ENCODE data around the gene TBX4.

Gene TBX4

DNA sequence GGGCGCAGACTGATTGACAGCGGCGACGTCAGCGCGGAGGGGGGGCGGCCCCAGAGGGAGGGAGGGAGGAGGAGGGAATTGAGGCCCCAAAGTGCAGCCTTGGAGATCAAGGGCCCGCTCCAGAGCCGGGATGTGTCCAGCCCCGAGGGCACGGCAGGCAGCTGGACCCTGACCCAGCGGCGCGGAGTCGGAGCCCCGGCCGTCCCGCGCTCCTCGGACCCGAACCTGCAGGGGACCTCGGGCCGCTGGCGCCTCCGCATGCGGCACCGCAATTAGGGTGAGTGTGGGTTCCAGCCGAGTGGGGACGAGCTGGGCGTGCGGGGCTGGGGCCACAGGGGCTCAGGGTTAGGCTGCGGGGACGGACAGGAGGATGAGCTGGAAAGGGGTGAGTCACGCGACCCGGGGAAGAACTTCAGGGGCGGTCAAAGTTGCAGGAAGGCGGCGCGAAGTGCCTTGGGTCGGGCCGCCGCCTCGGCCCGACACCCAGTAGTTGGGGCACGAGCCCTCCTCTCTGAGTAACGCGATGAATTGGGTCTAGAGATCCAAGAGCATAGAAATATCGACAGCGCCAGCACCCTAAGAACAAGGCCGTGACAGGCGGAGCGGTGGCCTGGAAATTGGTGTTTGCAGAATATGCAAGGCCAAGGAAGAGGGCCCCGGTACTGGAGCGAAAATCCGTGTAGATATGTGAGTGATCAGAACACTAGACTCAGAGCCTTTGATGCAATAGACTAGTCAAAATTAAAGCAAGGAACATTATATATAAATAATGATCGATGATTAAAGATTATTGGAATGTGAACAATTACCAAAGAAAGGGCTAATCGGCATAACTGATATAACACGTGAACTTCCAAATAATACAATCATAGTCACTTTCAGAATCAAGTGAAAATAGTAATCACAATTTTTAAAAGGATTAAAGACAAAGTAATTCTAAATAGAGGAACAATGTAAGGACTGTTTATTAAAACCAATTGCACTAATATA is at the start of gene TBX4:
Gene TBX4, plus strand, starts transcription at position 122 of the 990 bp plus-strand sequence. CDS start 4,069 bp downstream, outside the sequence.
- DNase-seq (ENCODE audit: low spot score): no peak

DNA sequence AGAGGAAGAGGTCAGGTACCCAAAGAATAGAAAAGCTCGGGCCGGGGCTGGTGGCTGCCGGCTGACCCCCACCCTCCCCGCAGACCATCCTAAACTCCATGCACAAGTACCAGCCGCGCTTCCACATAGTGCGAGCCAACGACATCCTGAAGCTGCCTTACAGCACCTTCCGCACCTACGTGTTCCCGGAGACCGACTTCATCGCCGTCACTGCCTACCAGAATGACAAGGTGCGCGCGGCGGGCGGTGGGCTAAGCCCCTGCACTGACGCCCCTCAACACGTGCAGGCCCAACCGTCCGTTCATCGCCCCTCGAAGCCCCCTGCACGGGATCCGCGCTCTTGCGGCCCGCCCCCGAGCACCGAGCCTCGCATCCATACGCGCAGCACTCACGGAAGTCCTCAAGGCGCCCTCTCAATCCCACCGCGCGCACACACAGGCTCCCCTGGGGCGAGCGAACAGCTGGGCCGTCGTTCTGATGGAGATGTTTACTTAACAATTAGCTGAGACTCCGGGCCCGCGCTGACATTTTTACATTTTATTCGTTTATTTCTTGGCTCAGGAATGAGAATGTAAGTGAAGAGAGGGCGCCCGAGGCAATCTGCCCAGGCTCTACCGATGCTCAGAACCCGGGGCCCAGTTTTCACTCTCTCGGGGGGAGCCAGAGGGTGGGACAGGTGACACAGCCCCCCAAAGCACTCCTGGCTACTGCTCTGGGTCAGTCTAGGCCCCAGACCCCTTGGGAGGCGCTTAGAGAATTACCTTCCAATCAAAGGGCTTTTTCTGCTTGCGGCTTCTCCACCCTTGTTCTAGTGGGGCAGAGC is 49.0 kb upstream of the TBX4 start:
- no peak for DNase-seq (ENCODE audit: low spot score)

DNA sequence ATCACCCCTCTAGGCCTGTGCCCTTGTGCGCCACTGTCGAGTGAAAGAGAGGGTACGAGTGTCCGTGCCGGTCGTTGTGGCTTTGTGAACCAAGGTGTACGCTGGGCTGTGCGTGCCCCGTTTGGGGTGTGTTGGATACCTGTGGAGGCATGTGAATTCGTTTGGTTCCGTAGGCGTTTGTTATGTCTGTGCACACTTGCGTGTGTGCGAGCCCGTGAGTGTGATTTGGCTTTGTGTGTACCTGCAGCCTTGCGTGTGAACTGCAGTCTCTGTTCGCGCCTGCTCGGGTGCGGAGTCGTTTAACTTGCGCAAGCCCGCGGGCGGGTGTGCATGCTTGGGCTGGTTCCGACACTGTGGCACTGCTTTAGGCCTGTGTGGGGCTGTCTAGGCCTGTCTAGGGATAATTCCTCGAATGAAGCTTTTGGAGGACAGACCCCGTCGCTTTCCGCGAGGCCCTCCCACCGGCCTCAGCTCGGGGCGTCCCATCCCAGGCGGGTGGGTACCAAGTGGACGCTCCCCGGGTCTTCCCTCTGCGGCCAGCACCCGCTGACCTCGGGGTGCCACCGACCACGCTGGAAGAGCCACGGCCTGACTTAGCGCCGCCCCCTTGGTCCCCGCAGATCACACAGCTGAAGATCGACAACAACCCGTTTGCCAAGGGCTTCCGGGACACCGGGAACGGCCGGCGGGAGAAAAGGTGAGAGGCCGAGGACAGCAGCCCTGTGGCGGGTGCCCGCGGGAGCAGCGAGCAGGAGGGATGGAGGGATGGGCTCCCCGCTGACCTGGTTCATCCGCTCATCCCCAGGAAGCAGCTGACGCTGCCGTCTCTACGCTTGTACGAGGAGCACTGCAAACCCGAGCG is 48.2 kb upstream of the TBX4 start:
- no peak for DNase-seq (ENCODE audit: low spot score)

DNA sequence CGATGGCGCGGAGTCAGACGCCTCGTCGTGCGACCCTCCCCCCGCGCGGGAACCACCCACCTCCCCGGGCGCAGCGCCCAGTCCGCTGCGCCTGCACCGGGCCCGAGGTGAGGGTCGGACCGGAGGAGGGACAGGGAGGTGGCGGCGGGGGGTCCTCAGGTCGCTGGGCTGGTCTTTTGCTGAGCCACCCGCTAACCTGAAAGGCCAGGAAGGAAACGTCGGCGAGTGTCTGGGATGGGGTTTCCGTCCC is 47.6 kb upstream of the TBX4 start:
- no peak for DNase-seq (ENCODE audit: low spot score)

DNA sequence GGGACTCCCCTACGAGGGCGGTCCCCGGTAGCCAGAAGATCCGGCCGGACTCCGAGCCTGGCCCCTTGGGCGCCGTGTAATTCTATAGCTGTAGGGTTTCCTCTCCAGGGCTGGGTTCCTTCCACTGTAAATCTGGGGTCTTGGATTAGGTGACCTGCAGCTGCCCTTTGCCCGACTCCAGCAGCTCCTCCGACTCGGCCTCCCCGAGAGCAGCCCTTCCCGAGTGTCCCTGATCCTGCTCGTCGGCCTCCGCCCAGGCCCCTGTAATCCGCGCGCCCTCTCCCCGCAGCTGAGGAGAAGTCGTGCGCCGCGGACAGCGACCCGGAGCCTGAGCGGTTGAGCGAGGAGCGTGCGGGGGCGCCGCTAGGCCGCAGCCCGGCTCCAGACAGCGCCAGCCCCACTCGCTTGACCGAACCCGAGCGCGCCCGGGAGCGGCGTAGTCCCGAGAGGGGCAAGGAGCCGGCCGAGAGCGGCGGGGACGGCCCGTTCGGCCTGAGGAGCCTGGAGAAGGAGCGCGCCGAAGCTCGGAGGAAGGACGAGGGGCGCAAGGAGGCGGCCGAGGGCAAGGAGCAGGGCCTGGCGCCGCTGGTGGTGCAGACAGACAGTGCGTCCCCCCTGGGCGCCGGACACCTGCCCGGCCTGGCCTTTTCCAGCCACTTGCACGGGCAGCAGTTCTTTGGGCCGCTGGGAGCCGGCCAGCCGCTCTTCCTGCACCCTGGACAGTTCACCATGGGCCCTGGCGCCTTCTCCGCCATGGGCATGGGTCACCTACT is 47.1 kb upstream of the TBX4 start:
- no peak for DNase-seq (ENCODE audit: low spot score)

DNA sequence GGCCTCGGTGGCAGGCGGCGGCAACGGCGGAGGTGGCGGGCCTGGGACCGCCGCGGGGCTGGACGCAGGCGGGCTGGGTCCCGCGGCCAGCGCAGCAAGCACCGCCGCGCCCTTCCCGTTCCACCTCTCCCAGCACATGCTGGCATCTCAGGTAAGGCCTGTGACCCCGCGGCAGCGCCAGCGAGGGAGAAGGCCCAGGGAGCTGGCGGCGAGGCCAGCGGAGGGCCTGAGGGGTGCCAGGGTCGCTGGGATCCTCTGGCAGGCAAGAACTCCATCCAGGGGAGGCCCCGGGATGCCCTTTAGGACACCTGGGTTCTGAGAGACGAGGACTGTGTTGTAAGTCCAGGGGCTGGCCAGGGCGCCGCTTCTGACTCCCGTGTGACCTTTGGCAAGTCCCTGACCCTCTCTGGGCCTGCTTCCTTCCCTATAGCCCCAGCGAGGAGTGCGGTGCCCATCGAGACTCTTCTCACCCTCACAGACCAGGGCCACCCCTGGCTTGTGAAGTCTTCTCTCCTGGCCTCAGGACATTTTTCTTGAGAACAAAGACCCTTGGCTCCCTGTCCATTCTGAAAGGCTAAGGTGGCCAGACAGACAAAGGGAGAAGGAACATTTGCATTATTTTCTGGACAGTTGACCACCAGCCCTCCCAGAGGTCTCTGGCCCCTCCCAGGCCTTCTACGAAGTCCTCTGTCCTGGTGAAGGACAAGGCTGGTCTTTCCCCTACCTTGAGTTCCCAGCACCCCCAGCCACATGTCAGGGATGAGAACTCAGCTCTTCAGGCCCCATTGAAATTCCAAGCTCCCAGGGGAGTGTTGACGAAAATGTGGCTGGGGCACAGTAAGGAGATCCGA is 46.3 kb upstream of the TBX4 start:
- DNase-seq (ENCODE audit: low spot score): no peak

DNA sequence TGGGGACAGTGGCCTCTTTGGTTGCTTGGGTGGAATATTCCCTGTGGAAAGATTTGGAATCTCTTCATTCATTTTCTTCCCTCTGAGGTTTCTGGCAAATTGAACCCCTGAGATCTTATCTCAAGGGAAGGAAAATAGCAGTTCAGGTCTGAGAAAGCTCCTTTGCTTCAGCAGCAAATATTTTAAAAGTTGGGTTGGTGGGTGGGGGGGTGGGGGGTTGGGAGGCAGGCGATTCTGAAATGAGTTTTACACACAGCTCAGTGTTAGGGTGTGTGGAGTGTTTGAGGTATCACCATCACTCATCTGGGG is 45.7 kb upstream of the TBX4 start:
- DNase-seq (ENCODE audit: low spot score): no peak

DNA sequence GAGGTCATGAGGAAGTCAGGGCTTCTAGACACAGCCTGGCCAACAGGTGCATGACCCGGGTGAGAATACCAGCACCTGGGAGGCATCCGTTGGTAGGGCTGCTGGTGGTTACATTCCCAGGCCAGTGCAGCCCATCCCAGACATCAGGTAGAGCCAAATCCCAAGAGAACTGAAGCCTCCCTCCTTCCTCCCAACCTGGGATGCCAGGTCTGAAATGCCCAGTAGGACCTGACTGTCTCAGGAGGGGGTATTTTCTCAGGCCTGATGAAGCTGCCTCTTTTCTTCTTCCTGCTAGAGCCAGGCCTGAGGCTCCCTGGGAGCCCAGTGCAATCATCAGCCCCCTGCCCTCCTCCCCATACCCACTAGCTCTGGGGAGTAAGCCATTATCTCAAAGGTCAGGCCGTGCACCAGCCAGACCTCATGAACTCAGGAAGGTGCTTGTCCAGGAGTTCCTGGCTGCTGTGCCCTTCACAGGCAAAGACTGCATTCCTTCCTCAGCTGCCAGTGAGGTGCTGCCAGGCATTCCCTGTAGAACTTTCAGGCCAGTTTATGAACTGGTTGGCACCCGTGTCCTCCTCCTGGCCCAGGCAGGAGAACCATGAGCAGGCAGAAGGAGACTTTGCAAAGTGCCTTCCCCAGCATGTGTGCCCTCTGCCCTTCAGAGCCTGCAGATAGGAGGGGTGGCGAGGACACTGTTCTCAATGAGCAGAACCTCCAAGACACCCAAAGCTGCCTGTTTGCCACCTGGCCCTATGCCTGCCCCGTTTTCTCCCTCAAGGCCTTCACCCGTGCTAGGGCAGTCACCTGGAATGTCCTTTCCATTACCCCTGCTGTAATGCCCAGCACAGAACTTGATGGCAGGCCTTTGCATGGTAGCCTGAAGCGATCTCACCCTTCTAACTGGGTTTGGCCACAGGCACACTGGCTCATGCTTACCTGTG is 45.0 kb upstream of the TBX4 start:
- no peak for DNase-seq (ENCODE audit: low spot score)

DNA sequence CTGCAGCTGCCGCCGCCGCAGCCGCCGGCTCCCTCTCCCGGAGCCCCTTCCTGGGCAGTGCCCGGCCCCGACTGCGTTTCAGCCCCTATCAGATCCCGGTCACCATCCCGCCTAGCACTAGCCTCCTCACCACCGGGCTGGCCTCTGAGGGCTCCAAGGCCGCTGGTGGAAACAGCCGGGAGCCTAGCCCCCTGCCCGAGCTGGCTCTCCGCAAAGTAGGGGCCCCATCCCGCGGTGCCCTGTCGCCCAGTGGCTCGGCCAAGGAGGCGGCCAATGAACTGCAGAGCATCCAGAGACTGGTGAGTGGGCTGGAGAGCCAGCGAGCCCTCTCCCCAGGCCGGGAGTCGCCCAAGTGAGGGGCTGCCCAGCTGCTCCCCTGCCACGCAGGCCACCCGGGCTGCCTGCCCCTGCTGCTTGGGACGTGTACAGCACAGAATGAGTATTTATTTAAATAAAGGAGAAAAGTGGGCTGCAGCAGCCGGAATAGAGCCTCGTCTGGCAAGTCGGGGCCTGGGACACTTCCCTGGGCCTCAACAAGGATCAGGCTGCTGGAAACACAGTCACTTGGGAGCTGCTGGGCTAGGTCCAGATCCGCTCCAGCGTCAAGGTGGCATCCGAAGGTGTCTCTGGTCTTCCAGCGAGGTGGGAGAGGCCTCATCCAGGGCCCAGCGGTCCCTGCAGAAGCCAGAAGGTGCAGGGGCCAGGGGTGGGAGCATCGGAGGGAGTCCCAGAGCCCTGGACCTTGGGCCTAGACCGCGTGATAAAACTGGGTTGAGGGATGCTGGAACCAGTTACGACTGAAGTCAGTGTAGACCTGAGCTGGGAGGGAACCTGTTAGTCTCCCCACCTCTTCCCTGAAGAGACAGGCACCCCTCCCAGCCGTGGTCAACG is 43.8 kb upstream of the TBX4 start:
- no peak for DNase-seq (ENCODE audit: low spot score)

DNA sequence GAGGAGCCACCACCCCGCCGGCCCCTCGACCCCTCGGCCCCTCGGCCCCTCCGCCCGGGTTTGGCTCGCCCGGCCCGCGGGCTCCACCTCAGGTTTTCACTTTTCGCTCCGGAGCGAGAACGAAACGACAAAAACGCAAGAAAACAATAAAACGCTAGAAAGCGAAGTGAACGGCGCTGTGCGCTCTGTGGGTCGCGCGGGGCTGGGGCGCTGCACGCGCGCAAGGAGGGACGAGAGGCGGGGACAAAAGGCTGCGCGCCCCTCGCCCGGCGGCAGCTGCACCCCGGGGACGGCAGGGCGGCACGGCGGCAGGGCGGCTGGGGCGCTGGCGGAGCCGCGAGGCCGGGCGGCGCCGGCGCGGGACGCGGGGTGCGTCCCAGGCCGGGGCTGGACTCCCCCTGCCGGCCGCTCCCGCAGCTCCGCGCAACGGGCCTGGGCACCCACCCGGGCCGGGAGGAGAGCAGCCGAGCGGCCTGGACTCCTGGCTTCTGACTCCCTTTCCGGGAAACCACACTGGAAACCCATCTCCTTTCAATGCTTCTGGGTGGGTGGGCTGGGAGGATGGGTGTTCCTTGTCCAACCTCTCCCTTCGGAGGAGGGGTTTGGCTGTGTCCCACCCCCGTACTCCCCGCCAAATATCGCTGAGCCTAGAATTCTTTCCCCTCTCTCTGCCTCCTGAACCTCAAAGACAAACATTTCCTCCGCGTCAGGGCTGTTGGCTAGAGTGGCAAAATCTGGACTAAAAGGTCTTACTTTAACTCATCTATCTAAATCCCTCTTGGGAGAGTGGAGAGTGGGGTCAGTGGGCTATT is 42.7 kb upstream of the TBX4 start:
- DNase-seq (ENCODE audit: low spot score): peak; percentile 31

DNA sequence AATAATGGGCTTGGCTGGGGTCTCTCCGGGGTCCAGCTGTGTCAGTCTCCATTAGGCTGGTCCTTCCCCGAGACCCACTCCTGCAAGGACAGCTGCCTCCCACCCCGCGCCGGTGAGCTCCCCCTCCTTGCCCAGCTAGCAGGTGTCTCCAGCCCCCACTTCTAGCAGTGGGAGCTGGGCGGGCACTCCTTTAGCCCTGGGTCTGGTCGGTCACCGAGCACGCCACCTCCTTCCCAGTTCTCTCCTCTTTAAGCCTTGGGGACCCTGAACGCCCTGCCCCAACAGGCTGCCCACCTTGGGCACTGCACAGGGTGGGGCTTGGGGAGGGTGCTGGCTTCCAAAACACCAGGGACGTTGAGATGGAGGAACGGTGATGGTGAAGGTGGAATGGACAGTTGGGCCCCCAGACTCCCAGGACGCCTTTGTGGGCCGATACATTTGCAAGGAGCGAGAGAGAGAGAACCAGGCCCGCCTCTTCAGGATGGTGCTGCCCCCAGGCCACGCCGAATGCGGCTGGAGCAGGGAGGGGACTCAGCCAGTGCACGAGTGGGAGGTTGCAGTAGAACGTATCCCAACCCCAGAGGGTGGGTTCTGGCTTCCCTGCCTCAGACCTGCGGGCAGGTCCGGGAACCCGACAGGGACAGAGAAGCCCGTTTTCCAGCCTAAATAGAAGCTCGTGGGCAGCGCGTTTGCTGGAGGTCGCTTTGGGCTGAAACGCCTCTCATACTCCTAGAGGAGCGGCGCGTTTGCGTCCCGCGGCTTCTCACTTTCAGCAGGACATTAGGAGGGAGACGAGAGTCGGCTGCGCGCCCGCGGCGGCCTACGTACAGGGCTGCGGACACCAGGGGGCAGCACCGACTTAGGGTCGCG is 41.8 kb upstream of the TBX4 start:
- DNase-seq (ENCODE audit: low spot score): peak; percentile 51

DNA sequence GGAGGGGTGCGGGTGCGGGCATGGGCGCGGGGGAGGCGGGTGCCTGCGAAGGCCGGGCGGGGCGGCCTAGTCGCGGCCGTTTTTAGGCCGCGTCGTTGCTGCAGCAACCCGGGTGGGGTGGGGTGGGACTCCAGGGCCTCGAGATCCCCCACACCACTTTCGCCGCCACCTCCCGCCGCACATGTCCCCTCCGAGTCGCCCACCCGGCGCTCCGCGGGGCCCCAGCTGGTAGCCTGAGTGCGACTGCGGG is 41.3 kb upstream of the TBX4 start:
- DNase-seq (ENCODE audit: low spot score): no peak

DNA sequence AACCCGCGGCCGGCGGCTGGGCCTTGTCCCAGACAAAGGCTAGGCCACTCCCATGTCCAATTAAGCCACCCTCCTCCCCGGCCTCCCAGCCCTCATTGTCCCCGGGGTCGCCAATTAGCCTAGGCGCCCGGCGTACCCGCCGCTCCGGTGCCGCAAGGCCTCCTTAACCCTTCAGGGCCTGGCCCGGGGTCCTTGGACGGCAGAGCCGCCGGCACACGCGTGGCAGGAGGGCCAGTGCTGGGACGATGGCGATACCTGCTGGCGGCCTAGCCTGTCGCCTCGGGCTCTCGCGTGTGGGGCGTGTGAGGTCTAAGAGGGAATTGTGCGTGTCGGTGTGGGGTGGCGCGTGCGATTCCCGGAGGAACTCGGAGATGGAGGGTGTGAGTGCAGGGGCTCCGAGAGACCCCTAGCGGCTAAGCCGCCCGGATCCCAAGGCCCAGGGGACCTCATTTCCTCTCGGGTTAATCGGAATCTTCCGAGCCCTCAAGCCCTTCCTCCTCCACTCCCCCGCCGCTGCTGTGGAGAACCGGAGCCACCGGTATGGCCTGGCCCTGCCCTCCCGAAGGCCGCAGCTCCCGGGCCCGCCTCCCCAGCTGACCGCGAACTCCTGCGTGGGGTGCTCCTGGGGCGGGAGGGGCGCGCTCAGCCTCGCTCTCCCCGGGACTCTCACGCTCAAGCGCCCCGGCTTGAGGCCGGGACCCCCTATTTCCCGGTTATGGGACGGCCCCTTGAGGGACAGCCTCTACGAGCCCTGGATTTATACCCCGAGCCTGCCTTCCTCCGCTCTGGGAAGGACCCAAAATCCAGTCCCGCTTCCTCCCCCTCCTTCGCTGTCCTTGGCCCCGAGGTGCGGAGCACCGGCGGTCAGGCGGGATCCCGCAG is 40.7 kb upstream of the TBX4 start:
- no peak for DNase-seq (ENCODE audit: low spot score)

DNA sequence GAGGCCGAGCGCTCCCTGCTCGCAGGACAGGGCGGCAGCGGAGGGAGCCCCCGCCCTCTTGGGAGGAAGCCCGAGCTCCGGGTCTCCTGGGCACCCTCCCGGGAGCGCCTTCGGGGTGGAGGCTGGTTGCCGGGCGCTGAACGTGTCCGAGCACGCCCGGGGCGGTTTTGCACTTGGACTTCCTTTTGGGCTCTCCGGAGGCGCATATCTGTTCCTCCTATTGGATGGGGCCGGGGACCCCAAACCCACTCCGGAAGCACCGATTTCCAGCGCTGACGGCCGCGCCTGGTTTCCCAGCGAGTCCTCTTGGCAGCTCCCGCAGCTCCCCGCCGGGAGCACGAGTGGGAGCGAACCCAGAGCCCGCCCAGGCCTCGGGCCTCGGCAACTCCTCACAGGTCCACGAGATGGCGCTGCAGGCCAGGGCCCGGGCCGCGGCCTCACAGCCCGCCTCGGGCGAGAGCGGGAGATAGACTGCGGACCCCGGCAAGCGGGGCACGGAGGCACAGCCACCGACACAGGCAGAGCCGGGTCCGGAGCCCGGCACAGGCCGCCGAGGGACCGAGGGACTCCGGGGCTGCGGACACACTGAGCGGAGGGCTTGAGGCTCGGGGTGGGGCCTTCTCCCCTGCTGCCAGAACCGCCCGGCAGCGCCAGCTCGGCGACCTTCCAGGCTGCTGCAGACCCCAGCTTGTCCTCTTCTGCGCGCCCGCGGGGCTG is 39.9 kb upstream of the TBX4 start:
- DNase-seq (ENCODE audit: low spot score): peak; percentile 49

All from hematopoietic multipotent progenitor cell treated with erythropoietin and hydrocortisone succinate and interleukin-3 and kit ligand, for 15 days (in vitro differentiated cells).